SJCRH30 (cell line): Measurements from ENCODE around the gene MYADML2. TPM values are rescaled to one million over a fixed set of nuclear protein-coding genes. Genes with fewer than 3 reads are reported as not detected.

Experiments
- DNase-seq, 2 experiments: peaks; one replicate each; pipeline ENCODE4 v3.0.0-alpha.2; 2015 to 2020
- H3K27ac ChIP-seq: fragments of 250-450 bp; sonication (Bioruptor Pico); 2 replicates; pipeline ENCODE4 v1.5.1; 2020; ENCODE audit warnings: mild to moderate bottlenecking, moderate library complexity
- H3K27me3 ChIP-seq: fragments of 250-450 bp; sonication (Bioruptor Pico); 2 replicates; pipeline ENCODE4 v1.5.1; 2020; ENCODE audit warnings: mild to moderate bottlenecking, moderate library complexity
- H3K36me3 ChIP-seq: fragments of 250-450 bp; sonication (Bioruptor Pico); 2 replicates; pipeline ENCODE4 v1.5.1; 2020; ENCODE audit warnings: mild to moderate bottlenecking, moderate library complexity
- H3K4me1 ChIP-seq: fragments of 250-450 bp; sonication (Bioruptor Pico); 2 replicates; pipeline ENCODE4 v1.5.1; 2020; ENCODE audit warnings: mild to moderate bottlenecking, moderate library complexity
- H3K4me3 ChIP-seq: fragments of 250-450 bp; sonication (Bioruptor Pico); 2 replicates; pipeline ENCODE4 v1.5.1; 2020; ENCODE audit warnings: mild to moderate bottlenecking, moderate library complexity
- H3K9me3 ChIP-seq: fragments of 250-450 bp; sonication (Bioruptor Pico); replicated peaks from 2 replicates; pipeline ENCODE4 v1.5.1; 2020; ENCODE audit warnings: mild to moderate bottlenecking, moderate library complexity
- total RNA-seq: library from RNA; depleted of rRNA; stranded (reverse); fragments of >200 nt; shearing (Covaris generic); gene quantifications from 2 replicates; pipeline ENCODE4 v1.2.3, GENCODE V29; 2014

The MYADML2 gene
- total RNA-seq, 1 experiment from 2014 or later: 0.85 TPM

DNA sequence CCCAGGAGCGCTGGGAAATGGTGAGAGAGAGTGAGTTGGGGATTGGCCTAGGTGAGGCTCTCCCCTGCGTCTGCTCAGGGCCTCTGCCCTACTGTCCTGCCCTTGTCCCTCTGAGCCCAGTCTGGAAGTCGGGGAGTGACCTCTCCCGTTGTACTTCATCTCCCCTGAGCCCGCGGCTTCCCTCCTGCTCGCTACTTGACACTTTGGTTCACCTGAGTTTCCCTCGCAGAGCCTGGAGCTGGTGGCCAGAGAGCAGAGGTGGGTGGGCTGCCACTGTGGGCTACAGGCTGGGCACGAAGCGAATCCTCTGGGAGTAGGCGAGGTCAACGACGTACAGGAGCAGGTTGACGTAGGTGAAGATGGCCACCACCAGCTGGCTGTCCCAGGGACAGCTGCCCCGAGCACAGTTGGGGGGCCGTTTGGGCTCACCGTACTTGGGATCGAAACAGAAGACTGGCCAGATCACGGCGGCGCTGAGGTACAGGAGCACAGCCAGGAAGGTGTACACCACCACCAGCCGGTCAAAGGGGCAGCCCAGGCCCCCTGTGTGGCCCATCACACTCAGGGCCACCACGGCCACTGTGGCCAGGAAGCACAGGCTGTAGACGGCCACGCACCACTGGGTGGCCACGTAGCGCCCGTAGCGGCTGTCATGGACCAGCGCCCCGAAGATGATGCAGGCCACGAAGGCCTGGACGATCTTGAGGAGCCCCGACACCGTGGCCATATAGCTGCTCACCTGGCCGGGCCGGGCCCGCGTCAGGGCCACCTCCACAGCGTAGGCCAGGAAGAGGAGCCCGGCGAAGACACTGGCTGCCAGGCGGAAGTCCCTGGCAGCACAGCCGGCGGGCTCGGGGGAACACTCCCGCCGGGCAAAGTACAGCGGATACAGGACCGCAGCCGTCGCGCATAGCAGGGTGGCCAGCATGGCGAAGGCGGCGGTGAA, 6.2 kb downstream of the MYADML2 start:
- Histone ChIP-seq H3K4me3 (no peak overlapping the region), H3K9me3 (no peaks in the 10 kb centered on the region), H3K4me1 (peaks cover 37% of the 10 kb centered on the region), H3K36me3 (no peaks in the 10 kb centered on the region), H3K27me3 (no peaks in the 10 kb centered on the region), H3K27ac (no peak overlapping the region)
- no peak for DNase-seq

DNA sequence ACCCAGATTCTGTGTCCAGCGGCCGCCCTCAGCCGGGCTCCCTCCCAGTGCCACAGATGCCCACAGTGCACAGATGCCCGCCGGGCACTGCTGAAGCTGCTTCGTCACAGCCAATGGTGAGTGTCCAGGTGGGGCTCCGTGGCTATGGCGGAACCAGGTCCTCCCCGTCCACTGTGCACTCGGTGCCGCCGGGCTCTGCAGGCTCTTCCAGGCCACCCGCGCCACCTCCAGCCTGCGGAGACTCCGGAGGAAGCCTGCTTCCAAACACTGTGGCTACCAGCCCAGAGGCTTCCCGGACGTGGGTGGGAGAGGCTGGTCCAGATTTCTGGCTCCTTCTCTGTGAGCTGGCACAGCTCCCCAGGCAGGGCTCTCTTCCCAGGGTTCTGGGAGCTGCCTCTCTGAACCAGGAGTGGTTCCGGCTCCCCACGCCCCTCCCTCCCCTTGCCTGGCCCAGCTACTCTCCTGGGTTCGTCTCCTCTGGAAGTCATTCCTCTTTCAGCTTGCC, 7.1 kb downstream of the MYADML2 start:
- no peak overlapping the region for H3K4me3 ChIP-seq
- H3K4me1 ChIP-seq: peaks cover 34% of the 10 kb centered on the region
- H3K27me3 ChIP-seq: no peaks in the 10 kb centered on the region
- H3K27ac ChIP-seq: no peak overlapping the region
- no peaks in the 10 kb centered on the region for H3K36me3 ChIP-seq
- no peak for DNase-seq
- no peaks in the 10 kb centered on the region for H3K9me3 ChIP-seq

DNA sequence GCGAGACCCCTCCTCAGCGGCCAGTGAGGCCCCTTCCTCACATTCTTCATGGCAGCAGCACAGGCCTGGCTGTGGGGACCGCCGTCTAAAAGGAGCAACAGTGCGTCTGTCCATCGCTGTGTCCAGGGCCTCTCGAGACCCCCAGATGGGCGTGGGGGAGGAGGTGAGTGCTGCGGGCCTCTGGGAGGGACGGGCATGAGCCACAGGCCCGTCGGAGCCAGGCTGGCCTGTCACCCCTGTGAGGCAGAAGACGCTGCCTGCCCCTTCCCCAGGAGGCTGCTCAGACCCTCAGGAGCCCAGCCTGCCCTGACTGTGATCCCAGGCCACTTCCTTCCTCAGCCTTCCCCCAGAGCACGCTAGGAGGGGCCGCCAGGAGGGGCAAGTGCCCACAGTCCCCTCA, 7.8 kb downstream of the MYADML2 start:
- no peak overlapping the region for H3K4me3 ChIP-seq
- H3K9me3 ChIP-seq: no peaks in the 10 kb centered on the region
- H3K27ac ChIP-seq: no peak overlapping the region
- DNase-seq: no peak
- H3K36me3 ChIP-seq: no peaks in the 10 kb centered on the region
- no peaks in the 10 kb centered on the region for H3K27me3 ChIP-seq
- H3K4me1 ChIP-seq: peaks cover 29% of the 10 kb centered on the region

DNA sequence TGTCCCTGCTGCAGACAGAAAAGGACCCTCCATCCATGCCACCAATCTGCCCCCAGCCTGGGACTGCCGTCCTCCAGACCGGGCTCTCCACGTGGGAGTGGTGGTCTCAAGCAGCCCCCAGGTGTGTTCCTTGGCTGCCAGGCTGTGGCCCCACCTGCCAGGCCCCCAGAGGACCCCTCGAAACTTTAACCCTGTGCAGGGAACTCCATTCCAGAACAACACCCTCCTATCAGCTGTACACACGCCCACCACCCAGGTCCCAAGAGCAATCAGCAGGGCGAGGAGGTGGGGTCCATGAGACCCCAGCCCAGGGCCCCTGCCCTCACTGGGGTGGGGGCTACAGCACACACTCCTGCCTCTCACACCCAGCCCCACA, 11.3 kb downstream of the MYADML2 start:
- Histone ChIP-seq H3K4me1 (peaks cover 2% of the 10 kb centered on the region; the same call in 1 of the 2 replicates), H3K27me3 (no peaks in the 10 kb centered on the region)

DNA sequence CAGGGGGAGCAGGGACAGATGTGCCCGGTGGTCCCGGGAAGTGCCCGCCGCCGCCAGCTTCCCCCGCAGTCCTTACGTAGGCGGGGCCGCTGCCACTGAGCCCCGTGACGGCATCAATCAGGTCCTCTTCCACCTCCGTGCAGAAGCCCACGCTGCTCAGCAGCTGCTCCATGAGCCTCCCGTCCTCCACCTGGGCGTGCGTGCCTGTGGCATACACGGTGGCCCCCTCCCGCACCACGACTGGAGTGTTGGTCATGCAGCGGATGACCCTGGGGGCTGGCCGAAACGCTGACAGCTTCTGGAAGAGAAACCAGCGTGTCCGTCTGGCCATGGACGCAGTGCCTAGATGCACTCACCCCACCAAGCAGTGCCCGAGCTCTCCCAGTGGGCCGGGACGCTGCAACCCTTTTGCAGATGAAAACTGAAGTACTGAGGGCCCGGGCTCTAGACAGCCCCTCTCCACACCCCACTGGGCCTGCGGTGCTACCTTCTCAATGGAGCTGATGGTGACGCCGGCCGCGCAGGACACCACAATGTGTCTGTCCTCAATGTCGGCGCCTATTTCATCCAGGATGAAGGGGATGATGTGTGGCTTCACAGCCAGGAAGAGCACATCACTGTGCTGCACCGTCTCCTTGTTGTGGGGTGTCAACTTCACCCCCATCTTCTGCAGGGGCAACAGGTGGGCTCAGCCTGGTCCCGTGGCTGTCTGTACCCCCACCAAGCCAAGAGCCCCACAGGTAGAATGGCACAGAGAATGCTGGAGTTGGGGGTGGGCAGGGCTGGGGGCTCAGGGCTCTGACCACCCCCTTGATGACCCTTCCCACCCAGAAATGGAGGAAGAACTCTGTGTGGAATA, 12.0 kb downstream of the MYADML2 start:
- H3K36me3 ChIP-seq: no peaks in the 10 kb centered on the region
- H3K9me3 ChIP-seq: no peaks in the 10 kb centered on the region
- no peak for DNase-seq
- no peak overlapping the region for H3K4me3 ChIP-seq
- no peaks in the 10 kb centered on the region for H3K27me3 ChIP-seq
- H3K27ac ChIP-seq: no peak overlapping the region
- no peaks in the 10 kb centered on the region for H3K4me1 ChIP-seq

More for the DNA sequence above, 11.3 kb downstream of the MYADML2 start:
- Histone ChIP-seq H3K27ac (no peak overlapping the region), H3K9me3 (no peaks in the 10 kb centered on the region), H3K4me3 (no peak overlapping the region), H3K36me3 (no peaks in the 10 kb centered on the region)
- no peak for DNase-seq

DNA sequence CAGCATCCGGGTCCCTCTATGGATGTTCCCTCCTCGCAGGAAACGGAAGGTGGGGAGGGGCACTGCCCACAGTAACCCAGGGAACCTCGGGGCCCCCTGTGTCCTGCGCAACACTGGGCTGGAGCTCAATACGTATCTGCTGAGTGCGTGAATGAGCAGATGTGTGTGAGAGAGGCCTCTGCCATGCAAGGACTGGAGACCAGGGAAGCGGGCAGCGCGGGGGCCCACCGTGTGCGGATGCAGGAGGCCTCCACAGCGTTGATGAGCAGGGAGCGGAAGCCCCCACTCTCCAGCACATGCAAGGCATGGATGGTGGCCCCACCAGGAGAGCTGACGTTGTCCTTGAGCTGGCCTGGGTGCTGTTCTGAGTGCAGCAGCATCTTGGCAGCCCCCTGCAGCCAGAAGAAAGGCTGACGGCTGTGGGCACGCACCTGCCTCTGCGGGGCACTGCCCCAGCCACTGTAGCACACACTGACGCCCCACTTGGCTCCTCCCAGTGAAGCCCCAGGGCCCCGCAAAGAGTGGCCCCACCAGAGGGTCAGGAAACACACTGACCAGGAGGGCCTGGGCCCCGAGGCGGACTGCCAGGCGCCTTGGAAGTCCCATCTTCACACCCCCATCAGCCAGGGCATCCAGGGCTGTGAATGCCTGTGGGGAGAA, 12.8 kb downstream of the MYADML2 start:
- no peaks in the 10 kb centered on the region for H3K36me3 ChIP-seq
- no peak overlapping the region for H3K4me3 ChIP-seq
- H3K27me3 ChIP-seq: no peaks in the 10 kb centered on the region
- no peak for DNase-seq
- H3K4me1 ChIP-seq: no peaks in the 10 kb centered on the region
- no peaks in the 10 kb centered on the region for H3K9me3 ChIP-seq
- H3K27ac ChIP-seq: no peak overlapping the region

DNA sequence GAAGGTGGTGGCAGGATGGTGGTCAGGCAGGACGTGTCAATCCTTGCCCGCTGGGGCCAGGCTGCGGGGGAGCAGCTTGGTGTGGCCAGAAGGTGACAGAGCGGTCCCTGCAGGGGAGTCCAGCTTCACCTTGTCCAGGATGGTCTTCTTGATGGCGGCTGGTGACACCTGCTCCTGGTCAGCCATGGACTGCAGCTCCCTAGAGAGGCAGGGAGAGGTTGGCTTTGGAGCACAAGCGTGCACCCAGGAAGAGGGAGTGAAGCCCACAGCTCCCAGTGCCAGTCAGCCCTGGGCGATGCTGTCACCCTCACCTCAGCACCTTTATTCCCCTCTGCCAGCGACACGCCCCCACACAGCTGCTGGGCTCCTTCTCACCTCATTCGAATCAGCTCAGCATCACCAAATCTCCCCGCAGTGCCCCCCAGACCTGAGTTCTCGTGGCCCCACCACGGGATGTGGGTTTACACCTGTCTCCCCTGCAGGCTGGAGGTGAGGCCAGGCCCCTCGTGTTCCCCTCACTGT, 13.8 kb downstream of the MYADML2 start:
- H3K9me3 ChIP-seq: no peaks in the 10 kb centered on the region
- no peak overlapping the region for H3K27ac ChIP-seq
- DNase-seq: no peak
- H3K4me3 ChIP-seq: no peak overlapping the region
- H3K36me3 ChIP-seq: no peaks in the 10 kb centered on the region
- no peaks in the 10 kb centered on the region for H3K27me3 ChIP-seq
- H3K4me1 ChIP-seq: peaks cover 8% of the 10 kb centered on the region

DNA sequence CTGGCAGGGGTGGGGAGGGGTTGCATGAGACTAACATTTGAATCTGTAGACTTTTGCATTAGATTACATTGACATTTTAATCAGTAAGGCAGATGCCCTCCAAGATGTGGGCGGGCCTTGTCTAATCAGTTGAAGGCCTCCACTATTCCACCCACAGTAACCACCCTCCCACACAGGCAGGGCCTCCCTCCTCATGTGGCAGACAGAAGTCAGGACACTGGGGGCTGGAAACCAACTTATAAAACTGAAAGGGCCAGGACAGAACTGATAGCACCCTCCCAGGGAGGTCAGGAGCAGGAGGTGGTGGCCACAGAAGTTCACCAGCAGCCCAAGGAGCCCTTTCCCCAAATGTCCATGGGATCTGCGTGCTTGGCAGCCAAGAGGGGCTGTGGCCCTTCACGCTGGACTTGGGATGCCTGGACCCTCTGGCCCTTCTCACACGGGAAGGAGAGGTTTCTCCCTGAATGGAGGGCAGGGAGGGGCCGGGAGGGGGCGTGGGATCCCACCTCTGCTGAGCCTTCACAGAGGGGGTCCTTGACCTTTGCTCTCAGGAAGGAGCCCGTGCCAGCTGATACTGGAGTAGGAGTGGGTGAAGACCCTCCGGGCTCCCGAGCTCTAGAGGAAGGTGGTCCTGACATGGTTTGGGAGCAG, 14.6 kb downstream of the MYADML2 start:
- Histone ChIP-seq H3K27ac (no peak overlapping the region), H3K4me1 (peaks cover 8% of the 10 kb centered on the region), H3K4me3 (no peak overlapping the region), H3K9me3 (no peaks in the 10 kb centered on the region), H3K36me3 (no peaks in the 10 kb centered on the region), H3K27me3 (no peaks in the 10 kb centered on the region)
- no peak for DNase-seq

DNA sequence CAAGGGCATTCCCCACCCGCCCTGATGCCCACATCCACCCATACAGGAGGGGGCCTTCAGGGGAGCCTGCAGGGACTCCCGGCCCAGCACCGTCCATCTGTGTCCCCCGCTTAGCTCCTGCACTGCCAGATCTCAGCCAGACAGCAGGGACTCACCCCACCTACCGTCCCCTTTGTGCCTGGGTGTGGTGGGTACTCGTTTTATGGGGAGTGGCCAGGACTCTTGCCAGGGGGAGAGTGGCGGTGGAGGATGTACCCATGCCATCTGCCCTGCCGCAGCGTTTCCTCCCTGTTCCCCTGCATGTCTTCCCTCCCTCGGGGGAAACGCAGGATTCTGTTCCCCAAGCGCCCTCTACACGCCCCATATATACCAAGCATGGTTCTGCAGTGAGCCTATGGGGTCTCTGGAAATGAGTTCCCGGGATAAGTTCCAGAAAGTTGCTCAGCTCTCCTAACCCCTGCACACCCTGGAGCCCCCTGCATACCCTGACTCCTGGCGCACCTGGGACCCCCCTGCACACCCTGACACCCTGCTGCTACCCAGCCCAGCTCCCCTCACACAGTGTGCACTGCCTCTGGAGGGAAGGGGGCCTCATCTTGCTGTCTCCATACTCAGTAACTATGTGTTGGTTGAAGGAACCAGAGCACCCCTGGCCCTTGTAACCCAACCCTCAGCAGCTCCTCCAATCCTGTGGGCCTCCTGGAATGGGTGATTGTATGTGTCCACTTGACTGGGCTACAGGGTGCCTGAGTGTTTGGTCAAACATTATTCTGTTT, 15.3 kb downstream of the MYADML2 start:
- H3K27ac ChIP-seq: no peak overlapping the region
- peaks cover 8% of the 10 kb centered on the region for H3K4me1 ChIP-seq
- no peak overlapping the region for H3K4me3 ChIP-seq
- H3K27me3 ChIP-seq: no peaks in the 10 kb centered on the region
- H3K36me3 ChIP-seq: no peaks in the 10 kb centered on the region
- DNase-seq: no peak
- no peaks in the 10 kb centered on the region for H3K9me3 ChIP-seq

DNA sequence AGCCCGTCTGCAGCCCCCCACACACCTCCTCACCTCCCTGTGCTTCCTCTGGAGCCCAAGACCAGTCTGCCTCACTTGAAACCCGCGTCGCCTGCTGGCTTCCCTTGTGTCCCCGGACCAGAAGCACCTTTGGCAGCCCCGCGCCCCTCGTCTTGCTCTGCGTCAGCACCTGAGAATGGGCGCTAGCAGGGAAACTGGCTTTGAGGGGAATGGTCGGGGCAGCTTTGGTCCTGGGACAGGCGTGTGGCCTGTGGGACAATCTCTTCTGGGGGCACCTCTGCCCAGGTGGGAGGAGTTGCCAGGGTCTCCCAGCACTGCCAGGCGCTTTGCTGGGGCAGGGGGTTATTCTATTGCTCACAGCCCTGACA, 15.9 kb downstream of the MYADML2 start:
- H3K27ac ChIP-seq: no peak overlapping the region
- no peaks in the 10 kb centered on the region for H3K36me3 ChIP-seq
- peaks cover 8% of the 10 kb centered on the region for H3K4me1 ChIP-seq
- no peak overlapping the region for H3K4me3 ChIP-seq
- no peaks in the 10 kb centered on the region for H3K27me3 ChIP-seq
- H3K9me3 ChIP-seq: no peaks in the 10 kb centered on the region
- no peak for DNase-seq

DNA sequence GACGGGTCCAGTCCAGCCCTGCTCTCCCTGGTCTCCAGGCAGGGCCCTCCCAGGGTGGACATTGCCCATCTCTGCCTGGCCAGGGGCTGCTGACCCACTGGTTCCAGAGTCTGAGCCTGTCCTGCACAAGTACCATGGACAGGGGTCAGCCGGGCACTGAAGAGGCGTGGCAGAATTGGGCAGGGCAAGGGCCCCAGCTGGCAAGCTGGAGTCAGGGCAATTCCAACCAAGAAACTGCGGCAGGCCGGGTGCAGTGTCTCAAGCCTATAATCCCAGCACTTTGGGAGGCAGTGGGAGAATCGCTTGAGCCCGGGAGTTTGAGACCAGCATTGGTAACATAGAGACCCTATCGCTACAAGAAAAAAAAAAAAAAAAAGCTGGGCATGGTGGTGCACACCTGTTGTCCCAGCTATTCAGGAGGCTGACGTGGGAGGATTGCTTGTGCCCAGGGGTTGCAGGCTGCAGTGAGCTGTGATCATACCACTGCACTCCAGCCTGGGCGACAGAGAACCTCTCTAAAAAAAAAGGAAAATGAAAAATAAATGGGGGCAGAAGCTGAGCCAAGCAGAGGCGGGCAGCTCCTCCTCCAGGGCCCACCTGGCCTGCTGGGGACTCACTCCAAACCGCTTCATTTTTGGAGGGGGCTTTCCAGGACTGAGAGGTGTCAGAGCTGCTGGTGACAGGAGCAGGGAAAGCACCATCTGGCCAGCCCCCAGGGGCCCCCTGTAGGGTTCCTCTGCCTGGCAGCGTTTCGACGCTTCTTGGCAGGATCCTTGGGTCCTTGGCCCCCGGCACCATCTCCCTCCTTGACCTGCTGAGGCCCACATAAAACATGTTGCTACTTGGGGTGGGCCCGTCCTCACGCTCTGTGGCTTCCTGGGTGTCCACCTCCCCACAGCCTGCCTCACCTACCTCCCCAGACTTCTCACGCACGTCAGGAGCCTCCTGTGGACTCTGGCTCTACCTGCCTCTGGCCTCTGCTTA, 16.6 kb downstream of the MYADML2 start:
- no peaks in the 10 kb centered on the region for H3K27me3 ChIP-seq
- H3K36me3 ChIP-seq: no peaks in the 10 kb centered on the region
- H3K4me3 ChIP-seq: no peak overlapping the region
- H3K4me1 ChIP-seq: peaks cover 8% of the 10 kb centered on the region
- DNase-seq: no peak
- no peaks in the 10 kb centered on the region for H3K9me3 ChIP-seq
- H3K27ac ChIP-seq: no peak overlapping the region

DNA sequence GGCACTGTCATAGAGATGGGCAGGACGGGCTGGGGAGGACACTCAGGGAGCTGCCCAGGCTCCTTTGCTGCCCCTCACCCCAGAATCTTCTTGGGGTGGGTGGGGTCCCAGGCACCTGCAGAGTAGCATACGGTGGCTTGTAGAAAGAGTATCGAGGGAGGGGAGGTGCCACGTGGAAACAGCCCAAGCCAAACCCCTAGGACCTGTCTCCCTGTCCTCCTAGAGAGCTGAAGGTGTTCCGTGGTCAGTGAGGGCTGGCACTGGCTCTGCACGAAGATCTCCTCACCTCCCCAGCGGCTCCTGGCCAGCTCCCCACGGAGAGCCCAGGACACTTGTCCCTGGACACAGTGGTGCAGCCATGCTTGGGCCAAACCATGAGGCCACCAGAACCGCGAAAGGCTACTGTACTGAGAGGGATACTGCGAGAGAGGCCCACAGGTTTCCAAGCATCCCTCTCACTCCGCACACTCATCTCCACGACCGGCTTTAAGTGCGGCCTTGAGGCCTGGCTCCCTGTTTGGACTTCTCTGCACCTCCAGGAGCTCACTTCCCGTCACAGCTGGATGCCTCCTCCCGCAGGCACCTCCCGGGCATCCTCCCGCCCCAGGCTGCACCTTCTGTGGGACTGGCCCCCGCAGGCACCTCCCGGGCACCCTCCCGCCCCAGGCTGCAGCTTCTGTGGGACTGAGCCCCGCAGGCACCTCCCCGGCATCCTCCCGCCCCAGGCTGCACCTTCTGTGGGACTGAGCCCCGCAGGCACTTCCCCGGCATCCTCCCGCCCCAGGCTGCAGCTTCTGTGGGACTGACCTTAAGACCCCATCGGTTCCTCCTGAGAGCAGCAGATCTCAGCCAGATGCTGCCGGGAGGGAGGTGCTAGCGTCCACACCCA, 17.5 kb downstream of the MYADML2 start:
- Histone ChIP-seq H3K27ac (no peak overlapping the region), H3K27me3 (no peaks in the 10 kb centered on the region), H3K4me3 (no peak overlapping the region), H3K9me3 (no peaks in the 10 kb centered on the region), H3K36me3 (no peaks in the 10 kb centered on the region), H3K4me1 (peaks cover 8% of the 10 kb centered on the region)
- no peak for DNase-seq
